DLD1 (cell line): Measurements from ENCODE around the gene DNAJC5.
"Not testable (repeated sequence)": the region's sequence is repeated elsewhere in the genome, so short reads cannot be mapped to it uniquely, and the experiment has no call there.

ENCODE experiments used
- in situ Hi-C: cut with HindIII; loops from 2 replicates; pipeline ENCODE4 v1.10.0; 2017; ENCODE audit warnings: low sequenced_read_pairs

The DNAJC5 gene

DNA sequence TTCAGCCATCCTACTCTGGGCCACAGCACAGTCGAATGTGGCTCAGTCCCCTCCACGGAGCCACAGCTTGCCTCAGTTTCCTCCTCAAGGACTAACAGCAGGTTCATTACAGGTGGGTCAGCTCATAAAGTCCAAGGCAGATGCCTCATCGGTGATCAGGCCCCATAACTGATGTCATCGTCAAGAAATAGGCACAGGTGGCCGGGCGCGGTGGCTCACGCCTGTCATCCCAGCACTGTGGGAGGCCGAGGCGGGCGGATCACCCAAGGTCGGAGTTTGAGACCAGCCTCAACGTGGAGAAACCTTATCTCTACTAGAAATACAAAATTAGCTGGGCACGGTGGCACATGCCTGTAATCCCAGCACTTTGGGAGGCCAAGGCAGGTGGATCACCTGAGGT is 57.8 kb downstream of the DNAJC5 start:
- in situ Hi-C loops, result no loop called here

DNA sequence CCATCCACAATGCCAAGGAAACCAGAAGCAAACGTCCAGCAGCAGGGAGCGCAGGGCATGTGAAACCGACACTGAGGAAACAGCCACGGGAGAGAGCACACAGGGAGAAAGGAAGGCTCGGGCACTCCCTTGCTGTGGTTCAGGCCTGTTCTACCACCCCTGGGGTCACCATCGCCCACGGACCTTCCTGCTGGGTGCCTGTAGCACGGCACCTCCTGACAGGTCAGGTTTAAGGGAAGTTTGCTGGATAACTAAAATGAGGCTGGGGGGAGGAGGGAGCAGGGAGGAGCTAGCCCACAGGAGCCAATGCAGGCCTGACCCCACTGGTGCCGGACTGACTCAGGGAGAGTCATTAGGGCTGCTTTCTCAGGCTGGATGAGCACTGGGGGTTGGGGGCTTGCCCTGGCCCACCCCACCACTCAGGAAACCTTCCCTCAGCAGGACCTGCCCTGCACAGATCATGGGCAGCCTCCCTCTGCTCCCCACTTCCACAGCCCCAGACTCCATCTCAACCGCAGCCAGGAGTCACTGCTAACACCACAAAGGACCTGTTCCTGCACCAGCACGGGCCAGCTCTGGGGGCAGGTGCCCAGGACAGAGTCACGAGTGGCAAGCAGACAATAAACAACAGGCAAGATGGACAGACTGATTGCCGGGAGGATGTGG is 59.0 kb downstream of the DNAJC5 start:
- in situ Hi-C loops, result no loop called here

- in situ Hi-C loops, result no loop called here
Observed at GRCh38 chr20:63955281-63955826, 60.4 kb downstream of the DNAJC5 start.

DNA sequence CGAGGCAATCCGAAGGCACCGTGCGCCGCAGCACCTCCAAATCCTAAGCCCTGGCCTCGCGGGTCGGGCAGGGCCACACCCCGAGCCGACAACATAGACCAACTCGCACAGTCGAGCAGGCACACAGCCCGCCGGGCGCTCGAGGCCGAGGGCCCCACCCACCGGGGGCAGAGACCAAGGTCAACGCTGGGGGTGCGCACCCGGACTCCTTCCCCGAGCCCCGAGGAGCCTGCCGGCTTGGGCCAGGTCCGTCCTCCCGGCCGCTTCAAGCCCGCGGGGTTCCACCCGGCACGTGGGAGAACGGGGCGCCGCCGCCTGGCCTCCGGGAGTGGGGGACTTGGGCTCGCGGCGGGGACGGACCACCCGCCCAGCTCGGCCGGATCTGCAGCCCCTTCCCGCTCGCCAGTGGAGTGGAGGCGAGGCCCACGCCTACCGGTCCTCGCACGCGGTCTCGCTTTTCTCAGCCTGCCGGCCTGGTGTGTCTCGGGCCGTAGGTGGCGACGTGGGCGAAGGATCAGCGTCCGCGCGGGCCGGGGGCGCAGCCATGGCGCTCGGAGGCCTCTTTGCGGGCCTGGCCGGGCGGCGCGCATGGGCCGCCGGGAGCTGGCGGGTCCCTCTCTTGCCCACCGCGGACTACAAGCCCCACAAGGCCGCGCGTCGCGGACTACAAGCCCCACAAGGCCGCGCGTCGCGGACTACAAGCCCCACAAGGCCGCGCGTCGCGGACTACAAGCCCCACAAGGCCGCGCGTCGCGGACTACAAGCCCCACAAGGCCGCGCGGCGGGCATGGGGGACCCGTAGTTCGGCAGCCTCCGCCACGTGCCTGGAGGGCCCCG is 61.1 kb downstream of the DNAJC5 start, which contains the start of gene UCKL1:
UCKL1 (minus strand) TSS at position 590 of the 837 bp plus-strand sequence; CDS start at position 546, 44 bp downstream.
- in situ Hi-C loops, result no loop called here

DNA sequence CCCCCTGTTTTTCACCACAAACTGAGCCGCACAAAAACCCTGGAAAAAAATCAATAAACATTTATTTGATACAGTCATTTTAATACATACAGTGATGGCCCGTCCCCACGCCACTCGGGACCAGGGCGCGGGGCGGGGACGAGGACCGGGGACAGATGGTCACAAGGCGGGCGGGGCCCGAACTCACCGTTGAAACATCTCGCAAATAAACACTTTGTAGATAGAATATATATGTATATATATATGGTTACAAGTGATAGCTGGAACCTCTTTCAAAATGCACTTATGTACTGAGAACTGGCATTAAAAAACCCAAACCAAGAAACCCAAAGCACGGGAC is 61.7 kb downstream of the DNAJC5 start:
- in situ Hi-C loops, result no loop called here

DNA sequence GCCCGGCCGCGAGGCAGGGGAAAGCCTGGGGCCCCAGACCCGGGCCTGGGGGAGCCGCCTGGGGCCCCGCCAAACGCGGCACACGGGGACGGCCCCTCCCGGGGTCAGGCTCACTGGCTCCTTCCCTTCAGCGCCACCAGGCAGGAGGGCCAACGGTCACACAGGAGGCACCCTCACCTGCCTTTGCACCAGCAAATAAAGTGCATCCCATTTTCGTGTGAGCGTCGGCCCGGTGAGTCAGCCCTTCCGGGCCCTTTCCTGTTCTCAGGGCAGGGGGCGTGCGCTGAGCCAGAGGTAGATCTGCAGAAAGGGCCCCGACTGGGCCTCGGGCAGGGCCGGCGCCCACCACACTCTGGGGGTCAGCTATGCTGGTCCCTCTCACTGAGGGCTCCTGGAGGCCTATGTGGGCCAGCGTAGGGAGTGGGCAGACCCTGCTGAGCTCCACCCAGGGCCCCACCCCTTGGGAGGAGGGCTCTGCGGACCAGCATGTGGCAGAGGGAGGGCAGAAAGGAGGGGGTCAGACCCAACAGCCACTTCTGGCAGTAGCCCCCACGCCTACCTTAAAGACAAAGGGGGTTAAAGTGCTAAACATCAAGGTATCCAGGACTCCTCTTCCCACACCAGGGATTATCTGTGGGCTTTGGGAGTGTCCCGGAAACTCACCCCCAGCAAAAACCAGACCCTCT is 62.2 kb downstream of the DNAJC5 start:
- in situ Hi-C loops, result no loop called here

GRCh38 chr20:63957690-63958441 is 62.9 kb downstream of the DNAJC5 start:
- in situ Hi-C loops, result no loop called here

DNA sequence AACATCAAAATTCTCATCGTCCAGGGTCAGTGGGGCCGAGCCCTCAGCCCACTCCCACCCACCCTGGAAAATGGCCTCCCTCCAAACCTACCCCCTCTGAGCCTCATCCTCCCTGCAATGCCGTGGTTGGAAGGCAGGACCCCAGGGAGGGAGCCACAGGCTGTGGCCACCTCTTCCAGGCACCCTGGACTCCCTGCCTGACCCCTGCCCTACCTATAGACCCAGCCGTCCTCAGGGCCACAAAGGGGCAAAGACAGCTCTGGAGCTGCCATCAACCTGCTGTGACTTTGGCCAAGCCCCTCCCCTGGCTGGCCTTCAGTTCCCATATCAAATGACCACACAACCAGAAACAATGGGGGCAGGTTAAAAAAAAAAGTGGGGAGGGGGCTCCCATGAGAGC is 63.5 kb downstream of the DNAJC5 start:
- in situ Hi-C loops, result no loop called here

- in situ Hi-C loops, result no loop called here
Observed at GRCh38 chr20:63958964-63959698, 64.2 kb downstream of the DNAJC5 start.

- in situ Hi-C loops, result no loop called here
Observed at GRCh38 chr20:63959699-63960075, 64.8 kb downstream of the DNAJC5 start.

GRCh38 chr20:63960654-63961621 is 66.0 kb downstream of the DNAJC5 start:
- in situ Hi-C loops, result not testable (repeated sequence)

DNA sequence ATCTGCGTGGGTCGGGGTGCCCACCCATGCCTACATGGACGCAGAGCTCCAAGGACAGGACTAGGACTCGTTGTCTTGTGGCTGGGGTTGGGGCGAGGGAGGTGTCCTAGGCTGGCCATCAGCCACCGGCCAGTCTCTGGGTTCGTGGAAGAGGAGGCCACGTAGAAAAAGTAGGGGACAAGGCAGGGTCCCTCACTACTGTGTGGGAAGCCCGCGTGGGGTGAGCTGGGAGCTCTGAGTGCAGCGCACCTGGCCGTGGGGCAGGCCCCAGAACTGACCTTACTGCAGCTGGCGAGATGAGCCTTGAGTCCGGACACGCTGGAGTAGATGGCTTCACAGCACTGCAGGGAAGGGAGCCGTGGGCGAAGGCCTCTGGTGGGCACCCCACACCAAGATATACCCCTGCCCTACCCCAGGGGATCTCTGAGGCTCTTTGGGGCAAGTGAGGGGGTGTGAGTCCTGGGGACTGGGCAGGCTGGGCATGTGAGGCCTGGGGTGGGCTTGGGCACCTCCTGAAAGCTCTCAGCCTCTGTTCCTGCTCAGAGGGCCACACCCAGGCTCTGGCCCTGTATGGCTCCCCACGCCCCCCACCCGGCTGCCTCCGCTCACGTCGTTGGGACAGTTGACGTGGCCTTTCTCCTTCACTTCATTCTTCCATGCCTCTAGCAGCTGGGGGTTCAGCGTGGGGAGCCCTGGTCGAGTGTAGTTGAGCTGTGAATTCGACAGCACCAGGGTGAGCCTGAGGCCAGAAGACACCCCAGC is 66.9 kb downstream of the DNAJC5 start:
- in situ Hi-C loops, result no loop called here

DNA sequence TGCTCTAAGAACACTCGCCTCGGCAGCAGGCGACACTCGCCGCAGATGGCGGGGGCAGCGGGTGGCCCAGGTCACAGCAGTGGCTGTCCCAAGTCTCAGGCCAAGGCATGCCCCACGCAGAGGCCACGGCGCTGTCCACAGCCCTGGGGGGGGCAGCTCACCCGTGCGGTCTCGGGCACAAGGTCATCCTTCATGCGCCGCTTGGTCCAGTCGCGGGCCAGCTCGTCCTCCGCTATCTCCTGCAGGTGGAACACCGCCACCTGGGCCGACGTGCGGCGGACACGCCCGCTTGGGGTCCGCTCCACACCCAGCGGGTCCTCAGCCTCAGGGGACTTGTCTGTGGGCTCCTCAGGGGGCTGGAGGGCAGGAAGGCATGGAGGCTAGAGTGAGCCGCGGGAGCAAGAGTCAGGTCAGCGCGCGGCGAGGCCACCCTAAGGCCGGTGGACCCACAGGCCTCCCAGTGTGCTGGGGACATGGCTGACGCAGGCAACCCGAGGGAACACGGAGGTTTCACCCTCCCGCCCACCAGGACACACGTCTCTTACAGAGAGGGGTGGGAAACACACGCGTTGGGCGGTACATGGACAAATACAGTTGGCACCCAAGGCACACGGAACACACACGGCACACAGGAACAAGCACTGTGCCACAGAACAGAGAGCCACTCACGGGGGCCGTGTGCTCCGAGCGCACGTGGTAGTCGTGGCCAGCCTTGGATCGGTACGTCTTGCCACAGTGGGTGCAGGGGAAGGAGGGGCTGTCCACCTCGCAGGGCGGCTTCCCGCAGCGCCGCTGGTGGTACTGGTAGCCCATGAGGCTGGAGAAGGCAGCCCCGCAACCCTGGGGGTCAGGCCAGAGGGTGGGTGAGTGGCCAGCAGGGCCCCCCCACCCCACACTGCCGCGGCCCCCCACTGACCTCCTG is 67.8 kb downstream of the DNAJC5 start:
- in situ Hi-C loops, result no loop called here

DNA sequence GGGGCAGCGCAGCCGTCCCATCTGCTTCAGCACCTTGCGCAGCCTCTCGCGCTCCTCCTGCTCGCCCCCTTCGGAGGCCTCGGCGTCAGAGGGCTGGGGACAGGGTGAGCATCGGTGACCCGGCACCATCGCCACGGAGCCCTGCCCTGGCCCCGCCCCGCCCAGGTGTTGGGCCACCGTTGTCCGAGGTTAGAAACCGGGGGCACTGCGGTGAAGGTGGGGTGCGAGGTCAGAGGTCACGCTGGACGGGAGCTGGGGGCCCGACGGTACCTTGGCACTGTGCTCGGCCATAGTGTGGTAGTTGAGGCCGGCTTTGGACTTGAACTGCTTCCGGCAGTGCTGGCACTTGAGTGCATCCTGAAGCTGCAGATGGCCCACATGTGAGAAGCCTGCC is 68.4 kb downstream of the DNAJC5 start:
- in situ Hi-C loops, result no loop called here

DNA sequence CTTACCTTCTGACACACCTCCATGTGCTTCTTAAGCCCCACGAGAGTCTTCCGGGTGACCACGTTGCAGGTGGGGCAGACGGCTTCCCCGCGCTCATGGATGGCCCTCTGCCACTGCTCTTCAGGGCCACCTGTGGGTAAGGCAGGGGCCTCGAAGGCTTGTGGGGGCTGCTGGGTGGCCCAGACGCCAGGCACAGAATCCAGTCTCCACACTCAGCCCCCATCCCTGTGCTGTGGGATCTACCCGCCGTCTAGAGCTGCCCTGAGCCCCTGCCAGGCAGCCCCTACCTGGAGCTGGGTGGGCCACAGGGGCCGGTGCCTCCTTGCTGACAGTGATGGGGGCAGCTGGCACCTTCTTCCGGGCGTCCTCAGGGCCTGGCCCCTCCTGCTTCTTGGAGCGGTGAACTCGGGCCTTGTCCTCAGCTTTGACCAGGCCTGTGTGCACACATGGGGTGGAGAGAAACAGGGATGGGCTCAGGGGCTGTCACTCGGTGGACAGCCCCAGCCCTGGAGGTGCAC is 68.9 kb downstream of the DNAJC5 start:
- in situ Hi-C loops, result no loop called here

GRCh38 chr20:63964412-63964811 is 69.5 kb downstream of the DNAJC5 start:
- in situ Hi-C loops, result no loop called here
